ENCODE results near the gene MYBPH. TPM values are rescaled to one million over a fixed set of nuclear protein-coding genes. Genes with fewer than 3 reads are reported as not detected.

MYBPH gene
- polyA plus RNA-seq, 2 of the 4 experiments (the other 2 are of a cell fraction) = not detected

GRCh38 chr1:203140743-203141520, 34.7 kb downstream of the MYBPH start:
- ATAC-seq (no peak), FAIRE-seq (no peak), DNase-seq (ENCODE audit: low read depth in 1 of 2, low spot score in 1 of 2) (no peak)
- Histone ChIP-seq H3K4me2 (no peak overlapping the region), H3K4me1 (peaks cover under 1% of the 10 kb centered on the region; the same call in 1 of the 3 replicates), H3K27ac (no peak overlapping the region), H3K4me3 (no peak overlapping the region), H3K9me3 (no peaks in the 10 kb centered on the region)
- CTCF ChIA-PET = interaction anchor here (1.0 to 3.0 kb wide), 4 partner anchors 17 to 128 kb away, joined by 3 to 12 read pairs (median 6); no protein-coding TSS in a partner anchor
- 41% methylated on average over 5 of the region's 5 CpGs for WGBS (ENCODE audit: missing lambda C conversion rate)
- POLR2A ChIA-PET = no interaction called here
- TF ChIP-seq POLR2AphosphoS2 (conservative IDR thresholded peaks at IDR 0.05; ENCODE audit: low read length) (no peak), ESRRA (IDR thresholded peaks at IDR 0.05; ENCODE audit: borderline replicate concordance, low read length) (no peak), CBX2 (IDR thresholded peaks at IDR 0.05; ENCODE audit: borderline replicate concordance, low read depth) (no peak), HOXB13 (CRISPR knock-in tag; IDR thresholded peaks at IDR 0.05; ENCODE audit: low read depth) (no peak), HMGXB4 (CRISPR knock-in tag; IDR thresholded peaks at IDR 0.05; ENCODE audit: borderline replicate concordance) (no peak), CHD2 (IDR thresholded peaks at IDR 0.05; ENCODE audit: low read length, partially characterized antibody) (no peak), NFE2L2 (conservative IDR thresholded peaks at IDR 0.05; ENCODE audit: low read length) (no peak), REST (IDR thresholded peaks at IDR 0.05) (no peak), NR3C1 (IDR thresholded peaks at IDR 0.05) (no peak), CEBPB (IDR thresholded peaks at IDR 0.05) (no peak), RFX5 (IDR thresholded peaks at IDR 0.05) (no peak), SREBF2 (IDR thresholded peaks at IDR 0.05) (no peak), ZSCAN20 (CRISPR knock-in tag; IDR thresholded peaks at IDR 0.05) (no peak), RAD21 (conservative IDR thresholded peaks at IDR 0.05 in 1 of 2, IDR thresholded peaks at IDR 0.05 in 1 of 2) (no peak), TP53 (CRISPR knock-in tag; IDR thresholded peaks at IDR 0.05) (no peak)

- H3K4me1 ChIP-seq = peaks cover 9% of the 10 kb centered on the region; the same call in 2 of the 3 replicates
- no peak for FAIRE-seq
Measured at GRCh38 chr1:203139976-203140475, 35.6 kb downstream of the MYBPH start.

More at GRCh38 chr1:203139976-203140475, 35.6 kb downstream of the MYBPH start:
- Histone ChIP-seq H3K27ac (no peak overlapping the region), H3K4me2 (no peak overlapping the region), H3K9me3 (no peaks in the 10 kb centered on the region), H3K4me3 (no peak overlapping the region)
- no peak for TF ChIP-seq RFX5 (IDR thresholded peaks at IDR 0.05)
- TF ChIP-seq HDAC2 (IDR thresholded peaks at IDR 0.05) = no peak
- no peak for TF ChIP-seq HOXB5 (CRISPR knock-in tag; IDR thresholded peaks at IDR 0.05)
- TF ChIP-seq EHF (CRISPR knock-in tag; IDR thresholded peaks at IDR 0.05) = no peak
- no peak for TF ChIP-seq ELK1 (IDR thresholded peaks at IDR 0.05; ENCODE audit: low read depth, low read length)
- TF ChIP-seq PBX3 (IDR thresholded peaks at IDR 0.05) = no peak
- no peak for TF ChIP-seq REST (IDR thresholded peaks at IDR 0.05)
- no peak for TF ChIP-seq ZSCAN20 (CRISPR knock-in tag; IDR thresholded peaks at IDR 0.05)
- 69% methylated on average over 8 of the region's 8 CpGs for WGBS (ENCODE audit: missing lambda C conversion rate)
- no peak for ATAC-seq
- no peak for DNase-seq (ENCODE audit: low read depth in 1 of 2, low spot score in 1 of 2)
- CTCF ChIA-PET = interaction anchor here (3.0 kb wide), 1 partner anchor 32 kb away, joined by 12 read pairs; no protein-coding TSS in a partner anchor
- POLR2A ChIA-PET = no interaction called here
